Neural progenitor cell (in vitro differentiated cells): Measurements from ENCODE around the gene EXOC4.

Source experiments
- EZH2 ChIP-seq: fragments of 200-600 bp; sonication (generic); IDR thresholded peaks from 2 replicates; pipeline ENCODE4 v1.6.1; 2017; ENCODE audit warnings: antibody characterized with exemption, mild to moderate bottlenecking, moderate library complexity
- TF ChIP-seq, protein P1 (sequence below): fragments of 200-600 bp; sonication (generic); IDR thresholded peaks from 2 replicates; pipeline ENCODE4 v1.5.1; 2017; ENCODE audit warnings: antibody characterized with exemption, mild to moderate bottlenecking

GRCh38 chr7:133479456-133480065, 226.7 kb downstream of the EXOC4 start:
- TF ChIP-seq, protein P1, sequence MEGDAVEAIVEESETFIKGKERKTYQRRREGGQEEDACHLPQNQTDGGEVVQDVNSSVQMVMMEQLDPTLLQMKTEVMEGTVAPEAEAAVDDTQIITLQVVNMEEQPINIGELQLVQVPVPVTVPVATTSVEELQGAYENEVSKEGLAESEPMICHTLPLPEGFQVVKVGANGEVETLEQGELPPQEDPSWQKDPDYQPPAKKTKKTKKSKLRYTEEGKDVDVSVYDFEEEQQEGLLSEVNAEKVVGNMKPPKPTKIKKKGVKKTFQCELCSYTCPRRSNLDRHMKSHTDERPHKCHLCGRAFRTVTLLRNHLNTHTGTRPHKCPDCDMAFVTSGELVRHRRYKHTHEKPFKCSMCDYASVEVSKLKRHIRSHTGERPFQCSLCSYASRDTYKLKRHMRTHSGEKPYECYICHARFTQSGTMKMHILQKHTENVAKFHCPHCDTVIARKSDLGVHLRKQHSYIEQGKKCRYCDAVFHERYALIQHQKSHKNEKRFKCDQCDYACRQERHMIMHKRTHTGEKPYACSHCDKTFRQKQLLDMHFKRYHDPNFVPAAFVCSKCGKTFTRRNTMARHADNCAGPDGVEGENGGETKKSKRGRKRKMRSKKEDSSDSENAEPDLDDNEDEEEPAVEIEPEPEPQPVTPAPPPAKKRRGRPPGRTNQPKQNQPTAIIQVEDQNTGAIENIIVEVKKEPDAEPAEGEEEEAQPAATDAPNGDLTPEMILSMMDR: no peak
- TF ChIP-seq EZH2: no peak
